DMS53 (cell line): Measurements from ENCODE around the gene ZMAT1.
A peak's percentile ranks its signal among the peaks of the same experiment; 100 is the strongest.
"Not testable (repeated sequence)": the region's sequence is repeated elsewhere in the genome, so short reads cannot be mapped to it uniquely, and the experiment has no call there.

Source experiments
- DNase-seq: peaks from one replicate; lab custom pipeline; 2025; lab: John Stamatoyannopoulos, UW

ZMAT1 gene

DNA sequence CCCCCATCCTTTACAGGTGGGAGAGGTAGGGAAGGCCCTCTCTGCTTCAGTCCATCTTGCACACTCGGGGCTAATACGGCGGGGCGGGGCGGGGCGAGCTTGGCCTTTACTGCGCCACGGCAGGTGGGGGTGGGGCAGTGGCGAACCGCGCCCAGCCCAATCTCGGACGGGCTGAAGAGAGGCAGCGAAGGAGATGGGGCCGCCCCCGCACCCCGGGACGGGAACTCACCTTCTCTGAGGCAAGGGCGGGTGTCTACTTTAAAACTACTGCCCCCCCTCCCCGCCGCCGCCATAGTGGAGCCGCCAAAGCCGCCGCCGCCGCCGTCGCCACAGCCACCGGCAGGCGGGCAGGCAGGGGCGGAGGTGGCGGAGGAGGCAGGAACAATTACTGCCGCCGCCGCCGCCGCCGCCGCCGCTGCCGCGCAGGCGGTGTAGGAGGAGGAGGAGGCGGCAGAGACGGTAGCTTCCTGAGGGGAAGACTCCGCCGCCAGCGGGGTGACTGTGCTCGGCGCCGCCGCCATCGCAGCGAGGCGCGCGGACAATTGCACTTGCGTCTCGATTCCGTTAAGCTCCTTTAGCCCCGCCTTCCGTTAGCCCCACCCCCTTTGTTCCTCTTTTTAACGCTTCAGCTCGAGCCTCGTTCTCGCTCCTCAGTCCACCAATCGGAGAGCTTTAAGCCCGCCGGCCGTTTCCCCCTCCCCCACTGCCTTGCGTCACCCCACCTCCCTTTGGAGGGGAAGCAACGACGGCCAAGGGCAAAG is at the start of gene ZMAT1:
Gene ZMAT1, minus strand, starts transcription at position 540 of the 761 bp plus-strand sequence. Its CDS starts 19 bp downstream, at position 521.
- DNase-seq: peak; percentile 97

DNA sequence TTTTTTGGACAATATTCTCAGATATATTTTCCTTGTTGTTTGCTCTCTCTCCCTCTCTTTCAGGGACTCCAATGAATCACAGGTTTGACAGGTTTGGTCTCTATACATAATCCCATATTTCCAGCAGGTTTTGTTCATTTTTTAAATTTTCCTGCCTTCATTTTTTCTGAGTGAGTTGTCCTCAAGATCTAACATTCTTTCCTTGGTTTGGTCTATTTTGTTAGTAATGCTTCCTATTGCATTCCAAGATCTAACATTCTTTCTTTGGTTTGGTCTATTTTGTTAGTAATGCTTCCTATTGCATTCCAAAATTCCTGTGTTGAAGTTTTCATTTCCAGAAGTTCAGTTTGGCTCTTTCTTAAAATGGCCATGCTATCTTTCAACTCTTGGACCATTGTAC is 45.3 kb upstream of the ZMAT1 start:
- no peak for DNase-seq

GRCh38 chrX:101973066-101973465 is 41.2 kb upstream of the ZMAT1 start:
- no peak for DNase-seq

- DNase-seq: not testable (repeated sequence)
These were observed 33.2 kb upstream of the ZMAT1 start for GRCh38 chrX:101964923-101965539.

DNA sequence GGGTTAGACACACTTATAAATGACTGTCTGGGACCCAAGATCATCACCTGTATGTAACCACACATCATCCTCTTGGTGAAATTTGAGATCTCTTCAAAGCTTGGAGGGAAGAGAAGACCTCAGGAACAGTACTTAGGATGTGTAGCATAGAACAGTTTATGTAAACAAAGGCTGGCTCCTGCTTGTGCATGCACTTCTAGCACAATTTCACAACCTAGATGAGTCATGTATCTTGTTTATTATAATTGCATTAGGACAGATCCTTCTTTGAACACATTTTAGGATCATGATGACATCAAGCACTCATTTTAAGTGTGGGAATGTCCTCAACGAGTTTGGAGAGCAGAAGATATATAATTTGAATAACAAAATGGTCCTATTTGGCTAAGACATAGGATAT is 26.3 kb upstream of the ZMAT1 start:
- peak; percentile 85 for DNase-seq

DNA sequence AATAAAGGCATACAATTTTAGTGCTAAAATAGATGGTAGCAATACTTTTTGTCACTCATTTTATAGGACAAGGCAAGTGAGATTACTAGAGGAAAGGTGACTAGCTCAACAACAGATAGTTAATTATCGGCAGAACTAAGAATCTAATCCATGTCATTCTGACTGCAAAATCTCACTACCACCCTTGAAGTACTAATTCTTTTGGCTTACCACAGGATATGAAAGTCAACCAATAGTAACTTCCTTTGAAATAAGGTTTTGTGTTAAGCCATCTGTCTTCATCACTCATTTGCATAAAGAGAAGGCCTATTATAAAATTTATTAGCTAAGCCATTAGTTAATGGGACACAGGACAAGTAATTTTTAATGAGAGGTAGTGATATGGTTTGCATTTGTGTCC is 25.3 kb upstream of the ZMAT1 start:
- no peak for DNase-seq

DNA sequence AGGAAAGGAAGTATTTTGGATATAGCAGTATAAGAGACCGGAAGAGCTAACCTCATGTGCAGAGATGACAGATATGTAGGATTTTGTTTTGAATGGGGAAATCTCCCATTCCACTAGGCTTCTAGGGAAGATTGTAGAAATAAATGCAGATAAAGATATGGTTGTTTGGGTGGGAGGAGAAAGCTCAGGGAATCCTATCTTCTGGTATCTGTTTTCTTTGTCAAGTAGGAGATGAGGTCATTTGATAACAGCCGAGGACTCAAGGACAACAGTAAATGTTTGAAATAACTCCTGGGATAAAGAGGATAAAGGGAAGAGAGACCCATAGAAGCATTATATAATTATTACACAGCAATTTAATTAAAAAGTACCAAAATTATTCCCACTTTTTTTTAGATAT is 24.7 kb upstream of the ZMAT1 start:
- peak; percentile 20 for DNase-seq

GRCh38 chrX:101950581-101950980 is 18.8 kb upstream of the ZMAT1 start:
- DNase-seq: no peak

DNA sequence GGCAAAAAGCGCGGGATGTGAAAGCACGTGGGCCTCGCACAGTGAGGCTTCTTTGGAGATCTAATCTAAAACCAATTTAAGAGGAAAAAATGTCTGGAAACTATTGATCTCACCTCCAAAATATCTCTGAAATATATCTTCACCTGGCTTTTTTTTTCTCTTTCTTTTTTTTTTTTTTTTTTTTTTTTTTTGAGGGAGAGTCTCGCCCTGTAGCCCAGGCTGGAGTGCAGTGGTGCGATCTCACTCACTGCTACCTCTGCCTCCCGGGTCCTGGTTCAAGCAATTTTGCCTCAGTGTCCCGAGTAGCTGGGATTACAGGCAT is 383 bp upstream of the ZMAT1 start:
- no peak for DNase-seq

DNA sequence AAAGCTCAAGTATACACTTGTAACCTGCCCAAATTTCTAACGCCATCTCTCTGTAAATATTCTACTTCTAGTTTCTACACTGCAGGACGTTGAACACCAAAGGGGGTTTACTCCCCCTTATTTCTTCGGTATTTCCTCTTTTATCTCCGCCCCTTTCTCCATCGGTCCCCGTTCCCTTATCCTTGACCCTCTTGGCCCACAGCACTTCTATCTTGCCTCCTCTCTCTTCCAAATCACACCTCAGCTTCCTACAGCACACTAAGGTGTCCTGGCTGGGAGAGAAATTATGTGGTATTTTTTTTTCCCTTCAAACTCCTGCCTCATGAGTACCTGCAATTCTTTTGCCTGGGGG is 715 bp downstream of the ZMAT1 start:
- DNase-seq: peak; percentile 56

DNA sequence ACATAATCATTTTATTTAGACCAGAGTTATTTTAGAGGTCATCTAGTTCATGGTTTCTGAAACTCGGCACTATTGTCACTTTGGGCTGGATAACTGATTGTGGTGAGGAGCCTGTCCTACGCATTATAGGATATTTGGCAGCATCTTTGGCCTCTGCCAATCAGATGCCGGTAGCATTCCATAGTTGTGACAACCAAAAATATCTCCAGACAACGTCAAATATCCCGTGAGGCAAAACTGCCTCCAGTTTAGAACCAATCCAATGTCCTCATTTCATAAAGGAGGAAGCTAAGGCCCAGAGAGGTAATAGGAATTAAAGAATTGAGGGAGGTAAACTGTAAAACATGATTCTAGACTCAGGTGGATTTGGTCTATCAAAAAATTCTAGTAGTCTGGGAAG is 6.1 kb downstream of the ZMAT1 start:
- DNase-seq: no peak

GRCh38 chrX:101918751-101919150 is 13.1 kb downstream of the ZMAT1 start:
- DNase-seq: no peak

DNA sequence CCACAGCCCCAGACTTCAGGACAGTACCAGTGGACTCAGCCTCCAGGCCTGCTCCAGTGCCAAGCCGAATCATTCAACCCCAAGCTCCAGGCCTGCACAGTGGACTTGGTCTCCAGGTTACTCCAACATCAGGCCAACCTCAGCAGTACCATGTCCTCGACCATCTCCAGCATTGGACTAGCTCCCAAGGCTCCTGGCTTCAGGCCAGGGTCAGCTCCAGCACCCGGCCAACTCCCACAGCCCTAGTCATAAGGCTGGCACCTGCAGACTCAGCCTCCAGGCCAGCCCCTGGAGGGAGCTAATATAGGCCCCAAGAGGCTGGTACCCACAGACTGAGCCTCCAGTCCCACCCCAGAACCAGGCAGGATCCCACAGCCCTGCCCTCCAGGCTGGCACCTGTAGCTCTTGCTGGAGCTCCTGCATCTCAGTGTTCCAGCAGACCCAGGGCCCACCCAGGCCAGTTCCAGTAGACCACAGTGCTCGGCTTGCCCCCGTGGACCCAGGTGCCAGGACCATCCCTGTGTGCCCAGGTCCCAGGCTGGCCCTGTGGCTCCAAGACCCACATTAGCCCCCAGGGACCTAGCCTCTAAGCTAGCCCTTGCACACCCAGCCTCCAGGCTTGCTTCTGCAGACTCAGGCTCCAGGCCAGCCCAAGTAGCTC is 25.6 kb downstream of the ZMAT1 start:
- DNase-seq: no peak

GRCh38 chrX:101904996-101905395 is 26.8 kb downstream of the ZMAT1 start:
- DNase-seq: peak; percentile 0
